ENCODE results near the gene CYP4Z1.
"Not testable (repeated sequence)": the region's sequence is repeated elsewhere in the genome, so short reads cannot be mapped to it uniquely, and the experiment has no call there.

DNA sequence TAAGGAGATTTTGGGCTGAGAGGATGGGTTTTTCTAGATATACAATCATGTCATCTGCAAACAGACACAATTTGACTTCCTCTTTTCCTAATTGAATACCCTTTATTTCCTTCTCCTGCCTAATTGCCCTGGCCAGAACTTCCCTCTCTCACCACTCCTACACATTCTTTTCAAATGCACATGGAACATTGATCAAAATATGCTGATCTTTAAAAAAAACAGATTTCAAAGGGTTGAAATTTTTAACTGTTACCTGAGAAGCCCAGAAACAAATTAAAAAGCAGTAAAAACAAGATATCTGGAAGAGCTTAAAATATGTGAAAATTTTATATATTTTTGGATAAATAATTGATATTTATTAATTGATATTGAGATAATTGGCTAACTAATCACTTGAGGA, 57.8 kb downstream of the CYP4Z1 start:
- TF ChIP-seq, protein P1, sequence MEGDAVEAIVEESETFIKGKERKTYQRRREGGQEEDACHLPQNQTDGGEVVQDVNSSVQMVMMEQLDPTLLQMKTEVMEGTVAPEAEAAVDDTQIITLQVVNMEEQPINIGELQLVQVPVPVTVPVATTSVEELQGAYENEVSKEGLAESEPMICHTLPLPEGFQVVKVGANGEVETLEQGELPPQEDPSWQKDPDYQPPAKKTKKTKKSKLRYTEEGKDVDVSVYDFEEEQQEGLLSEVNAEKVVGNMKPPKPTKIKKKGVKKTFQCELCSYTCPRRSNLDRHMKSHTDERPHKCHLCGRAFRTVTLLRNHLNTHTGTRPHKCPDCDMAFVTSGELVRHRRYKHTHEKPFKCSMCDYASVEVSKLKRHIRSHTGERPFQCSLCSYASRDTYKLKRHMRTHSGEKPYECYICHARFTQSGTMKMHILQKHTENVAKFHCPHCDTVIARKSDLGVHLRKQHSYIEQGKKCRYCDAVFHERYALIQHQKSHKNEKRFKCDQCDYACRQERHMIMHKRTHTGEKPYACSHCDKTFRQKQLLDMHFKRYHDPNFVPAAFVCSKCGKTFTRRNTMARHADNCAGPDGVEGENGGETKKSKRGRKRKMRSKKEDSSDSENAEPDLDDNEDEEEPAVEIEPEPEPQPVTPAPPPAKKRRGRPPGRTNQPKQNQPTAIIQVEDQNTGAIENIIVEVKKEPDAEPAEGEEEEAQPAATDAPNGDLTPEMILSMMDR (IDR thresholded peaks at IDR 0.05) = not testable (repeated sequence)
- not testable (repeated sequence) for TF ChIP-seq POLR2AphosphoS5, POLR2A, EP300 (IDR thresholded peaks at IDR 0.05)

Data from gastroesophageal sphincter (tissue), 3 donors.